Activated B cell treated with CpG ODN at 0.5 μM for 24 hours (primary cell): ENCODE results near the gene EEA1. TPM values are rescaled to one million over a fixed set of nuclear protein-coding genes. Genes with fewer than 3 reads are reported as not detected.

Source experiments
- ATAC-seq: fragments of 200-7000 bp; cut with Tn5 transposase; one replicate; pipeline ENCODE4 v1.10.0; 2021; ENCODE audit warnings: low read depth, mild to moderate bottlenecking, moderate library complexity
- CTCF ChIA-PET: fragments of 350-600 bp; sonication (Branson Sonifier 250); formaldehyde crosslinking; loops from one replicate; lab custom pipeline; 2021; ENCODE audit warnings: antibody characterized with exemption; lab: Charles Lee
- POLR2A ChIA-PET: fragments of 350-600 bp; sonication (Branson Sonifier 250); formaldehyde crosslinking; loops from one replicate; lab custom pipeline; 2021; ENCODE audit warnings: antibody characterized with exemption; lab: Charles Lee
- DNase-seq: peaks from one replicate; pipeline ENCODE4 v3.0.0; 2022
- H3K27ac Mint-ChIP-seq: one replicate; pipeline ENCODE4 v1.8.0; 2020; ENCODE audit warnings: mixed read lengths
- H3K27me3 Mint-ChIP-seq: one replicate; pipeline ENCODE4 v1.8.0; 2021; ENCODE audit warnings: mixed read lengths
- H3K36me3 Mint-ChIP-seq: one replicate; pipeline ENCODE4 v1.8.0; 2021; ENCODE audit warnings: low read depth, mixed read lengths
- H3K4me1 Mint-ChIP-seq: one replicate; pipeline ENCODE4 v1.8.0; 2021; ENCODE audit warnings: mixed read lengths
- H3K4me3 Mint-ChIP-seq: one replicate; pipeline ENCODE4 v1.8.0; 2020; ENCODE audit warnings: mild to moderate bottlenecking, mixed read lengths
- H3K9me3 Mint-ChIP-seq: one replicate; pipeline ENCODE4 v1.8.0; 2020; ENCODE audit warnings: mixed read lengths
- CTCF ChIP-seq: fragments of 200-600 bp; IDR thresholded peaks from one replicate; pipeline ENCODE4 v1.8.0; 2022; ENCODE audit warnings: antibody characterized with exemption, mild to moderate bottlenecking
- intact Hi-C: fragments of 100-400 bp; cut with micrococcal nuclease; formaldehyde crosslinking; loops from one replicate; pipeline ENCODE4 v1.15.1; 2024
- total RNA-seq: library from RNA; stranded (reverse); gene quantifications from 2 replicates; pipeline ENCODE4 v1.2.3, GENCODE V29; 2022

The EEA1 gene
- total RNA-seq, 1 donor from 2014 or later = 22.6 TPM

- H3K27ac Mint-ChIP-seq = no peak overlapping the region
- H3K27me3 Mint-ChIP-seq = no peaks in the 10 kb centered on the region
- no peak overlapping the region for H3K4me3 Mint-ChIP-seq
- peaks cover 7% of the 10 kb centered on the region for H3K4me1 Mint-ChIP-seq
- ChIA-PET POLR2A (no interaction called here), CTCF (no interaction called here)
- peaks cover 49% of the 10 kb centered on the region for H3K36me3 Mint-ChIP-seq
- TF ChIP-seq CTCF = no peak
- H3K9me3 Mint-ChIP-seq = peaks cover 19% of the 10 kb centered on the region
- intact Hi-C loops = loop anchor here (10.0 kb wide), 2 partner anchors 245 to 355 kb away; partner anchors contain the start of gene PLEKHG7
- no peak for DNase-seq
- no peak for ATAC-seq
Measured at GRCh38 chr12:92949466-92949865, 20.4 kb upstream of the EEA1 start.

- Mint-ChIP-seq H3K4me3 (no peak overlapping the region), H3K36me3 (peaks cover 38% of the 10 kb centered on the region), H3K4me1 (peaks cover 20% of the 10 kb centered on the region), H3K27me3 (no peaks in the 10 kb centered on the region), H3K9me3 (peaks cover 8% of the 10 kb centered on the region), H3K27ac (peak overlapping the region; percentile 7)
- intact Hi-C loops = loop anchor here (10.0 kb wide), 2 partner anchors 243 to 353 kb away; partner anchors contain the start of gene PLEKHG7
- POLR2A ChIA-PET = interaction anchor here (0.7 to 1.2 kb wide), 3 partner anchors 18 to 44 kb away, joined by 3 to 5 read pairs (median 3); partner anchors contain the start of gene EEA1
- CTCF ChIA-PET = no interaction called here
- ATAC-seq (no peak), DNase-seq (no peak)
- no peak for TF ChIP-seq CTCF
Measured at GRCh38 chr12:92947589-92948215, 18.6 kb upstream of the EEA1 start.

GRCh38 chr12:92945659-92946220 is 16.6 kb upstream of the EEA1 start:
- no peak overlapping the region for H3K4me3 Mint-ChIP-seq
- H3K27me3 Mint-ChIP-seq = no peaks in the 10 kb centered on the region
- intact Hi-C loops = loop anchor here (10.0 kb wide), 2 partner anchors 241 to 351 kb away; partner anchors contain the start of gene PLEKHG7
- no peak for TF ChIP-seq CTCF
- peaks cover 31% of the 10 kb centered on the region for H3K36me3 Mint-ChIP-seq
- H3K27ac Mint-ChIP-seq = no peak overlapping the region
- H3K4me1 Mint-ChIP-seq = peaks cover 33% of the 10 kb centered on the region
- peaks cover 5% of the 10 kb centered on the region for H3K9me3 Mint-ChIP-seq
- CTCF ChIA-PET = no interaction called here
- POLR2A ChIA-PET = interaction anchor here (0.6 to 1.2 kb wide), 3 partner anchors 18 to 41 kb away, joined by 3 read pairs; no protein-coding TSS in a partner anchor
- ATAC-seq (no peak), DNase-seq (no peak)

- Mint-ChIP-seq H3K27ac (peak overlapping the region; percentile 46), H3K4me1 (peaks cover 36% of the 10 kb centered on the region), H3K9me3 (peaks cover 8% of the 10 kb centered on the region), H3K27me3 (no peaks in the 10 kb centered on the region), H3K4me3 (no peak overlapping the region), H3K36me3 (peaks cover 31% of the 10 kb centered on the region)
- no peak for ATAC-seq
- ChIA-PET CTCF (interaction anchor here (0.8 kb wide), 1 partner anchor 135 kb away, joined by 4 read pairs; no protein-coding TSS in a partner anchor), POLR2A (interaction anchor here (1.0 to 5.7 kb wide), 3 partner anchors 14 to 453 kb away, joined by 3 to 41 read pairs (median 15); partner anchors contain the start of gene EEA1)
- intact Hi-C loops = loop anchor here (10.0 kb wide), 2 partner anchors 239 to 349 kb away; partner anchors contain the start of gene PLEKHG7
- no peak for TF ChIP-seq CTCF
- DNase-seq = no peak
Measured at GRCh38 chr12:92943482-92944250, 14.6 kb upstream of the EEA1 start.
